ENCODE results near the gene TNXB. TPM values are rescaled to one million over a fixed set of nuclear protein-coding genes. Genes with fewer than 3 reads are reported as not detected.
A peak's percentile ranks its signal among the peaks of the same experiment; 100 is the strongest.

The TNXB gene
- total and polyA plus RNA-seq, 9 of the 15 experiments (the other 6 are each of a cell fraction or from before 2014, with no cell fraction given), result 0.14 to 28.1 (median 12.4) TPM

- TF ChIP-seq RBM39 (optimal IDR thresholded peaks at IDR 0.05; ENCODE audit: low read depth, low read length) (peak; percentile 55), ELF2 (CRISPR knock-in tag; IDR thresholded peaks at IDR 0.05) (no peak), ZNF263 (CRISPR knock-in tag; IDR thresholded peaks at IDR 0.05; ENCODE audit: borderline replicate concordance) (no peak), ZKSCAN8 (CRISPR knock-in tag; IDR thresholded peaks at IDR 0.05) (no peak), ELF4 (CRISPR knock-in tag; IDR thresholded peaks at IDR 0.05) (no peak), TFAM (CRISPR knock-in tag; conservative IDR thresholded peaks at IDR 0.05) (no peak), PCBP2 (IDR thresholded peaks at IDR 0.05; ENCODE audit: low read depth, low read length, poor library complexity, severe bottlenecking) (no peak), ASH1L (IDR thresholded peaks at IDR 0.05; ENCODE audit: borderline replicate concordance, low read depth, partially characterized antibody) (no peak), ZNF407 (IDR thresholded peaks at IDR 0.05; ENCODE audit: low read depth) (no peak), MCM2 (IDR thresholded peaks at IDR 0.05; ENCODE audit: low read depth) (no peak), ZC3H8 (IDR thresholded peaks at IDR 0.05) (no peak), CREB3L1 (IDR thresholded peaks at IDR 0.05; ENCODE audit: borderline replicate concordance, low read depth) (no peak), CXXC5 (CRISPR knock-in tag; IDR thresholded peaks at IDR 0.05) (peak; percentile 63), HDAC6 (IDR thresholded peaks at IDR 0.05; ENCODE audit: low read depth, low read length) (no peak), OTX1 (CRISPR knock-in tag; IDR thresholded peaks at IDR 0.05) (no peak), USF1 (CRISPR knock-in tag; IDR thresholded peaks at IDR 0.05) (no peak), ZBTB1 (CRISPR knock-in tag; IDR thresholded peaks at IDR 0.05; ENCODE audit: borderline replicate concordance, low read depth) (no peak), ZNF507 (tag; conservative IDR thresholded peaks at IDR 0.05) (no peak)
Observed at GRCh38 chr6:32047855-32048766, 61.0 kb downstream of the TNXB start (continued).

All from K562 (cell line).